ENCODE measurements around the gene CFAP54.
"Not testable (repeated sequence)": the region's sequence is repeated elsewhere in the genome, so short reads cannot be mapped to it uniquely, and the experiment has no call there.

CFAP54 gene

GRCh38 chr12:96489392-96490056 lies at the start of gene CFAP54:
Gene CFAP54 (plus strand): TSS chr12:96489577. CDS start chr12:96489610, 33 bp downstream.
- peak; percentile 98 for DNase-seq

GRCh38 chr12:96441816-96442215 lies 47.6 kb upstream of the CFAP54 start:
- DNase-seq: no peak

- no peak for DNase-seq
Measured at GRCh38 chr12:96442906-96443305, 46.5 kb upstream of the CFAP54 start.

GRCh38 chr12:96444399-96444798 lies 45.0 kb upstream of the CFAP54 start:
- no peak for DNase-seq

GRCh38 chr12:96445691-96446583 lies 43.4 kb upstream of the CFAP54 start:
- peak; percentile 14 for DNase-seq

GRCh38 chr12:96447256-96447655 lies 42.1 kb upstream of the CFAP54 start:
- DNase-seq: no peak

- DNase-seq: no peak
Measured at GRCh38 chr12:96448300-96448699, 41.1 kb upstream of the CFAP54 start.

- no peak for DNase-seq
Measured at GRCh38 chr12:96452261-96452922, 37.0 kb upstream of the CFAP54 start.

GRCh38 chr12:96454396-96454795 lies 35.0 kb upstream of the CFAP54 start:
- DNase-seq: no peak

GRCh38 chr12:96456265-96456974 lies 33.0 kb upstream of the CFAP54 start:
- no peak for DNase-seq

GRCh38 chr12:96457191-96457930 lies 32.0 kb upstream of the CFAP54 start:
- DNase-seq: no peak

- DNase-seq: not testable (repeated sequence)
Measured at GRCh38 chr12:96459281-96459680, 30.1 kb upstream of the CFAP54 start.

GRCh38 chr12:96462571-96463280 lies 26.7 kb upstream of the CFAP54 start:
- no peak for DNase-seq

GRCh38 chr12:96465896-96466295 lies 23.5 kb upstream of the CFAP54 start:
- DNase-seq: no peak

GRCh38 chr12:96466939-96467751 lies 22.2 kb upstream of the CFAP54 start:
- no peak for DNase-seq

GRCh38 chr12:96471368-96472050 lies 17.9 kb upstream of the CFAP54 start:
- no peak for DNase-seq

GRCh38 chr12:96472384-96472783 lies 17.0 kb upstream of the CFAP54 start:
- no peak for DNase-seq

- no peak for DNase-seq
Measured at GRCh38 chr12:96473394-96474093, 15.8 kb upstream of the CFAP54 start.

GRCh38 chr12:96474206-96474605 lies 15.2 kb upstream of the CFAP54 start:
- DNase-seq: no peak

Measured in eye (tissue), 1 donor.